HG03558 (cell line): ENCODE results near the gene STK24.
A peak's percentile ranks its signal among the peaks of the same experiment; 100 is the strongest.

Experiments
- ATAC-seq: cut with Tn5 transposase; IDR thresholded peaks from one replicate; pipeline ENCODE4 v1.9.1; 2021; ENCODE audit warnings: moderate number of reproducible peaks; ENCODE audit not compliant: unreplicated experiment; ENCODE audit errors: extremely low read depth

STK24 gene

GRCh38 chr13:98515818-98516465 lies 61.0 kb downstream of the STK24 start:
- no peak for ATAC-seq

GRCh38 chr13:98514288-98514687 lies 62.6 kb downstream of the STK24 start:
- ATAC-seq, result no peak

DNA sequence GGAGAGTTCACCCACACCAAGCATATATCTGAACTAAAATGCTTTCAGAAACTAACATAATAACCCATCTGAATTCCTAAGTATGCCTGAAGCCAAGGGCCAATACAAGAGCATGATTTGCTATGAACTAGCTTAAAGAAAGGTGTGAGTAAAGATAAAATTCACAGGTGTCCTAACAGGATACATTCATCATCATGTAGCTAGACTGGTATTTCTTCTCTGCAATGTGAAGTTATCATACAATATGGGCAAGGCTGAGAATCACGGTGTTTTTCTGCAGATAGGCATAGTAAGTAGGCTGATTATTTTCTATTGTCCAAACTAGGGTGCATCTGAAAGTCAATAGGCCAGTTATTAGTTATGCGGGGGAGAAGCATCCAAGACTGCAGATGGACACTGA lies 63.1 kb downstream of the STK24 start:
- ATAC-seq, result no peak

DNA sequence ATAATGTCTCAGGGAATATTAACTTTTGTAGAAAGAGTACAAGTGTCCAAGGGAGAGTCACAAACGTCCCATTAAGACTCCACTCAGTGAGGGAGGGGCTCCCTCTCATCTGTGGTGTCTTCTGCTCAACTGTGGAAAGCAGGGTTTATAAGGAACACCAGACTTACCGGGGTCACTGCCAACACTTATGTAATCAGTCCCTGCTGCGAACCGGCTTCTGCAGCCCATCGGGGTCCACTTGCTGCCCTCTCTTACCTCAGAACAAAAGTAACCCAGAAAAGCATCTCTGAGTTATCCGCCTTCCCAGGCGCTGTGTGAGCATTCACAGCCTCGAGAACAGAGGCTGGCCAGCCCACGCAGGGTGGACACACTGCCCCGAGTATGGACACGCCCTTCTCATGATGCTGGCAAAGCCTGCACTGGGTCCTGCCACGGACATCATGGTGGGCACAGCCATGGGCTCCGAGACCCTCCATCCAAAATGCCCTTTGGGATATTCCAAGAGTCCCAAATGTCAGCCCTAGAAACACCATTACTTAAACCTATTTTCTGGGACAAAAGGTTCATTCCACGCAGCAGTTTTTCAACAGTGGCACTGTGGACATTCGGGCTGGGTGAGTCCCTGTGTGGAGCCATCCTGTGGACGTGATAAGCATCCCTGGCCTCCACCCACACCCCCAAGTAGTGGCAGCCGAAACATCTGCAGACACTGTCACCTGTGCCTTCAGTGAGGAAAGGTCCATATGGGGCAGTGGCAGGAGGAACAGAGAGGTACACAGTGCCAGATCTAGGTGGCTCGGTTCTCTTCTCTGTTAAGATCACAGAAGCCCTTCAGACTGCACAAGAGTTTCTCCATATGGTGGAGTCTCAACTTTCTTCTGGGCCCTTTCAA lies 63.9 kb downstream of the STK24 start:
- ATAC-seq, result no peak

- no peak for ATAC-seq
Measured at GRCh38 chr13:98511435-98511834, 65.5 kb downstream of the STK24 start.

- ATAC-seq, result no peak
Measured at GRCh38 chr13:98510156-98510509, 66.8 kb downstream of the STK24 start.

DNA sequence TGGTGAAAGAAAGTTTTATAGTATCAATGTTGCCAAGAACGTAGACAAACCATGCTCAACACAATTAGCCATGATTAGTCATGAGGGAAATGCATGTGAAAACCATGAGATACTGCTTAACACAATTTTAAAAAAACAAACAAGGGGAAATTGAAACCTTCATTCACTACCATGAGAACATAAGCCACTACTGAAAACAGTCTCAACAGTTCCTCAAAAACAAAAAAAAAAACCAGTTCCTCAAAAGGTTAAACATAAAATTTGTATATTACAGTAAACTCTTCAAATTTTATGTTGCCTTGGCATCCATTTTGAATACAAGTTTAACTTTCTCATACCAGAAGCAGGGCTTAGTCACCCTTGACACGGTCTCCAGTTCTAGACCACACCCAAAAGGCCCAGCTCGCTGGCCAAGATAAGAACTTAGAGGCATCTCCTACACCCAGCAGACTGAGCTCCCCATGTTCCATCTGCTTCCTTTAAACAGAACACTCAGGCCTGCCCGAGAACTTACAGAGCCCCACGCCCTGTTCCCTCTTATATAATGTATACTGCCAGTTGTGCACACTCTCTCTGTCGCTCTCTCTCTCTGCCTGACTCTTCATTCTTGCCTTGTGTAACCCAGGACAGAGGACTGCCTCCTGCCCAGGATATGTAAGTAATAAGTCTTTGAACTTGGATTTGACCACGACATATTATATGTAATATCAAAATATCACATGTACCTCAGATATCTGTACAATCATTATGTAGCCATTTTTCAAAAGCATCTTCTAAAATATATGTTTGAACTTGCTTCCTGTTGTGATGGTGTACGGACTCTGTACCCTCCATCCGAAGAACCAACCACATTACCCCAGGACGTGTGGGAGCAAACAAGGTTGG lies 67.4 kb downstream of the STK24 start:
- peak; percentile 41 for ATAC-seq

- ATAC-seq, result no peak
Measured at GRCh38 chr13:98508685-98509084, 68.2 kb downstream of the STK24 start.

DNA sequence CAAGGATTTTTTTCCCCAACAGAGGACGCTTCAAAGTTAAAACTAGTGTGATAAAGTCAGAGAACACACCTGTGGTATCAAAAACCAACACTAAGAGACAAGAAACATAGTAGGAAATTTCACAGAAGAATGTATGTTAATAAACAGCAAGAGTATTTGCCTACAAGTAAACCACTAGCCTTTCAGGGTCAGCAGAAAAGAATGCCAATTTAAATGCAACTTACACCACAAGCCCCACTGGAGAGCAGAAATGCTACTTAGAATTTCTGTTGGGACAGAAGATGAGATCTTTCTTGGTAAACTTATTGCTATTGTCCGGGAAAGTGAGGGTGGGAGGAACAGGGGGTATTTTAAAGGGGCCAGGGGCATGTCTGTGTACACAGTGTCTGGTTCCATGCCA lies 68.6 kb downstream of the STK24 start:
- no peak for ATAC-seq

- ATAC-seq, result no peak
Measured at GRCh38 chr13:98507282-98507797, 69.6 kb downstream of the STK24 start.

- ATAC-seq, result no peak
Measured at GRCh38 chr13:98506728-98507230, 70.1 kb downstream of the STK24 start.

- no peak for ATAC-seq
Measured at GRCh38 chr13:98506322-98506721, 70.6 kb downstream of the STK24 start.

GRCh38 chr13:98505217-98505616 lies 71.7 kb downstream of the STK24 start:
- no peak for ATAC-seq

DNA sequence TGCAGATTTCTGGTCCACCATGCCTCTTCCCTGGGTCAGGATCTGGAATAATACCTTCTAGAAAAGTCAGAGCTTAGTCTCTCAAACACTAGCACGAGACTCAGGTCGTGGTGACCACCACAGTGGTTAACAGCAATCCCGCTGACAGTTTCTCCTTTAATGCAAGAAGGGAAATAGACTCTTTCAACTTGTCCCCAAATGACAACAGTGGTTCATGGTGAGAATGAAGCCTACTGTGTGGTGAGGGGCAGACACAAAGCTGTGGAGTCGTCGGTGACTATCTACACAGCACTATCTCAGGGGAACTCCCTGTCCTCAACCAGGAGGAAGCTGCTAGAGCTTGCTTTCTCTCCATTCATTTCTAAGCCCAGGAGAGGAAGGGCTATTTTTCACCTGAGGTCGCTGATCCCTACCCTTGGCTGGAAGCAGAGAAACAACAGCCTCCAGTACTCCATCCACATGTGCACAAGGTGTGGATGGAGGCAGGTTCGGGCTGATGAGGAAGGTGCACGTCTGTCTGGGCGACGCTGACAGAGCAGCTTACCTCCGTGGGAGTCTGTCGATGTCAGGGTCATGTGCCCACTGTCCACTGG lies 72.4 kb downstream of the STK24 start:
- no peak for ATAC-seq

DNA sequence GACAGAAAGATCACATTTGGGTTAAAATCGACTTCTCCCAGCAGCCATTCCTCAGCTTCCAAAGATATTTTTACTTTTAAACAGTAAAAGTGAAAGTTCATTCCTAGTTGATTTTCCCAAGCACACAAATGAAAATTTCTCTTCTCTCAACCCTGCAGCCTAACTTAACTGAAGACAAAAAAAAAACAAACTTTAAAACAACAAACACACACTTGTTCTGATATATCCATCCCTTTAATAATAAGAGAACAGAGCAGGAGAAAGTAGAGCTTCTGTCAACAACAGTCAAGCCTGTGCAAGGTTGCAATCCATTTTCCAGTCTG lies 72.9 kb downstream of the STK24 start:
- ATAC-seq, result no peak

- no peak for ATAC-seq
Measured at GRCh38 chr13:98503175-98504028, 73.5 kb downstream of the STK24 start.

GRCh38 chr13:98500963-98501421 lies 75.9 kb downstream of the STK24 start:
- peak; percentile 43 for ATAC-seq

DNA sequence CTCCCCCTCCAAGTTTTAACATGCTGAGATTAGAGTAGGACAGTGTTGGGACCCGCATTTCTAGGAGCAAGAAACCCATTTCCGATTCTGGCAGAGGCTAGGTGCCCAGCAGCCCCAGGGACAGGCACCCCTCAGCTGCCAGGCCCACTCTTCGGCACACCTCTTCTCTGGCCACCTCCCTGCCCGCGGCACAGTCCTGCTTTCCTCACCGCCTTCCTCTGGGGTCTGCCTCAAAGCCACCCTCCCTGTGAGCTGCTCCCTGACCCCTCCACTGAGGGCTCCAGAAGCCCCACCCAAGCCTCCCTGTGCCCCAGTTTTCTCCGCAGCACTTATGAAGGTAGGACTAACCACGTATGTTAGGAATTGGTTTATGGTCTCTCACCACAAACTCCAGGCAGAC lies 79.9 kb downstream of the STK24 start:
- no peak for ATAC-seq

DNA sequence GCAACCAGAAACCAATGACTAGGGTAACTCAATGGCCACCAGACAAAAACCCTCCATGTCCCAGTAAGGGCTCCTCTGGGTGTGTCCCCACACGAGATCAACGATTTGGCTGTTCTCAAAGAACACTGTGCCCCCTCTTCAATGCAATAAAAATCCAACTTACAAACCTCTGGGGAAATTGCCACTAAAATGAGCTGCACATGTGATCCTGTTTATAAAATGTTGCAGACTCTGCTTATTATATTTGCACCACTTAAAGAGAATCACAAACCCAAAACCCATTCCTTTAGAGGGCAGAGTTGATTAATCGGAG lies 80.5 kb downstream of the STK24 start:
- no peak for ATAC-seq
